WTC11 (cell line): Measurements from ENCODE around the gene RIN3. TPM values are rescaled to one million over a fixed set of nuclear protein-coding genes. Genes with fewer than 3 reads are reported as not detected.
A peak's percentile ranks its signal among the peaks of the same experiment; 100 is the strongest.

Source experiments
- ATAC-seq: fragments of 200-7000 bp; cut with Tn5 transposase; 2 replicates; pipeline ENCODE4 v1.10.0; 2021; ENCODE audit warnings: mild to moderate bottlenecking, moderate library complexity
- CTCF ChIA-PET: fragments of 300-600 bp; sonication (Branson Sonifier 250); formaldehyde crosslinking; loops from one replicate; lab custom pipeline; 2021; ENCODE audit warnings: antibody characterized with exemption; lab: Charles Lee
- POLR2A ChIA-PET: fragments of 350-600 bp; sonication (Branson Sonifier 250); formaldehyde crosslinking; loops from one replicate; lab custom pipeline; 2021; ENCODE audit warnings: antibody characterized with exemption; lab: Charles Lee
- DNase-seq: peaks from one replicate; pipeline ENCODE4 v3.0.0; 2021; ENCODE audit warnings: low spot score
- H3K27ac Mint-ChIP-seq: 2 replicates; pipeline ENCODE4 v1.8.0; 2021; ENCODE audit warnings: mixed read lengths
- H3K27me3 Mint-ChIP-seq: 2 replicates; pipeline ENCODE4 v1.8.0; 2021; ENCODE audit warnings: low read depth, mild to moderate bottlenecking, moderate library complexity, mixed read lengths
- H3K36me3 Mint-ChIP-seq: 2 replicates; pipeline ENCODE4 v1.8.0; 2021; ENCODE audit warnings: mixed read lengths
- H3K4me1 Mint-ChIP-seq: 2 replicates; pipeline ENCODE4 v1.8.0; 2022; ENCODE audit warnings: mixed read lengths
- H3K4me3 Mint-ChIP-seq: 2 replicates; pipeline ENCODE4 v1.8.0; 2021; ENCODE audit warnings: mild to moderate bottlenecking, moderate library complexity, mixed read lengths
- H3K9me3 Mint-ChIP-seq: 2 replicates; pipeline ENCODE4 v1.8.0; 2021; ENCODE audit warnings: mixed read lengths
- ELF4 ChIP-seq: sonication (generic); formaldehyde crosslinking; IDR thresholded peaks from 2 replicates; pipeline ENCODE4 v1.8.1; 2022; ENCODE audit warnings: low read depth, mild to moderate bottlenecking, moderate library complexity, missing genetic modification reagents
- NR3C1 ChIP-seq: sonication (generic); formaldehyde crosslinking; conservative IDR thresholded peaks from 2 replicates; pipeline ENCODE4 v1.8.1; 2023; ENCODE audit warnings: low read depth, mild to moderate bottlenecking, missing genetic modification reagents
- SMAD4 ChIP-seq: sonication (generic); formaldehyde crosslinking; IDR thresholded peaks from 2 replicates; pipeline ENCODE4 v1.8.0; 2022; ENCODE audit warnings: mild to moderate bottlenecking, missing genetic modification reagents
- TEAD1 ChIP-seq: sonication (generic); formaldehyde crosslinking; IDR thresholded peaks from 2 replicates; pipeline ENCODE4 v1.8.0; 2022; ENCODE audit warnings: mild to moderate bottlenecking, missing genetic modification reagents
- ZNF121 ChIP-seq: sonication (generic); formaldehyde crosslinking; IDR thresholded peaks from 2 replicates; pipeline ENCODE4 v1.8.0; 2023; ENCODE audit warnings: missing genetic modification reagents
- ZNF232 ChIP-seq: sonication (generic); formaldehyde crosslinking; IDR thresholded peaks from 2 replicates; pipeline ENCODE4 v1.8.0; 2022; ENCODE audit warnings: mild to moderate bottlenecking, missing genetic modification reagents
- ZNF416 ChIP-seq: fragments of 250-450 bp; sonication (Bioruptor Pico); IDR thresholded peaks from 2 replicates; pipeline ENCODE4 v1.9.0; 2021; ENCODE audit warnings: mild to moderate bottlenecking, inconsistent platforms
- total RNA-seq: library from RNA; stranded (reverse); gene quantifications from 3 replicates; pipeline ENCODE4 v1.2.3, GENCODE V29; 2021
- TF ChIP-seq, protein P1 (sequence below): fragments of 250-450 bp; sonication (Bioruptor Pico); IDR thresholded peaks from 2 replicates; pipeline ENCODE4 v1.9.0; 2021; ENCODE audit warnings: moderate library complexity, mild to moderate bottlenecking, inconsistent platforms, borderline replicate concordance
- TF ChIP-seq, protein P2 (sequence below): sonication (generic); formaldehyde crosslinking; IDR thresholded peaks from 2 replicates; pipeline ENCODE4 v1.8.1; 2023; ENCODE audit warnings: mild to moderate bottlenecking, moderate library complexity, missing genetic modification reagents
- TF ChIP-seq, protein P3 (sequence below): sonication (generic); formaldehyde crosslinking; IDR thresholded peaks from 2 replicates; pipeline ENCODE4 v1.8.0; 2022; ENCODE audit warnings: missing genetic modification reagents
- TF ChIP-seq, protein P4 (sequence below): fragments of 250-450 bp; sonication (Bioruptor Pico); IDR thresholded peaks from 2 replicates; pipeline ENCODE4 v2.1.2; 2022; ENCODE audit warnings: mild to moderate bottlenecking, moderate library complexity
- TF ChIP-seq, protein P5 (sequence below): sonication (generic); formaldehyde crosslinking; conservative IDR thresholded peaks from 2 replicates; pipeline ENCODE4 v1.8.1; 2022; ENCODE audit warnings: mild to moderate bottlenecking, missing genetic modification reagents
- TF ChIP-seq, protein P6 (sequence below): sonication (generic); formaldehyde crosslinking; IDR thresholded peaks from 2 replicates; pipeline ENCODE4 v1.8.0; 2023; ENCODE audit warnings: missing genetic modification reagents, mild to moderate bottlenecking, borderline replicate concordance

RIN3 gene
- total RNA-seq, 1 experiment from 2014 or later = 3.3 TPM

DNA sequence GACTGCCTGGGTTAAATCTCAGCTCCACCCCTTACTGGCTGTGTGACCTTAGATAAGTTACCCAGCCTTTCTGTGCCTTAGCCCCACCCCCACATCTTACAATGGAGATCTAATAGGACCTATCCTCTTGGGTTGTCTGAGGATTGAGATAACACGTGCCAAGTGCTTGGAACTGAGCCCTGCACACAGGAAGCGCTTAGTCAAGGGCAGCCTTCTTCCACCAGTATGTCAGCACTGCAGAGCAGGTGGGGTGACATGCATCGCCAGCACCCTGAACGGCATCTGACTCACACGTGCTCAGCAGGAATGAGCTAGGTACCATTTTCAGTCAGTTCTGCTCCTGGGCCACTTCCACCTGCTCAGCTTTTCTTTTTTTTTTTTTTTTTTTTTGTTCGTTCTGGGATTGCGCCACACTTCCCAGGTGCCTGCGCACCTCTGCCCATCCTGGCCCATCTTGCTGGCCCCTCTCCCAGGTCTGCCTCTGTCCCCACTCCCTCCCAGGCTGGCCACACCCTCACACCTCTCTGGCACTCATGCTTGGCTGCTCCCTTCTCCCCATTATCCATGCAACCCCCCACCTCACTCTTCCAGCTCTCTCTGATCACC, 215.3 kb downstream of the RIN3 start:
- ChIA-PET CTCF (interaction anchor here (0.7 kb wide), 1 partner anchor 27 kb away, joined by 9 read pairs; no protein-coding TSS in a partner anchor), POLR2A (no interaction called here)
- H3K27me3 Mint-ChIP-seq = no peaks in the 10 kb centered on the region
- DNase-seq = no peak
- TF ChIP-seq TEAD1 (CRISPR knock-in tag) = no peak
- TF ChIP-seq, protein P1, sequence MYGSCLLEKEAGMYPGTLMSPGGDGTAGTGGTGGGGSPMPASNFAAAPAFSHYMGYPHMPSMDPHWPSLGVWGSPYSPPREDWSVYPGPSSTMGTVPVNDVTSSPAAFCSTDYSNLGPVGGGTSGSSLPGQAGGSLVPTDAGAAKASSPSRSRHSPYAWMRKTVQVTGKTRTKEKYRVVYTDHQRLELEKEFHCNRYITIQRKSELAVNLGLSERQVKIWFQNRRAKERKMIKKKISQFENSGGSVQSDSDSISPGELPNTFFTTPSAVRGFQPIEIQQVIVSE (CRISPR knock-in tag) = no peak
- TF ChIP-seq ELF4 (CRISPR knock-in tag) = no peak
- no peak for TF ChIP-seq NR3C1 (CRISPR knock-in tag)
- TF ChIP-seq ZNF232 (CRISPR knock-in tag) = no peak
- TF ChIP-seq ZNF416 = no peak
- TF ChIP-seq, protein P2, sequence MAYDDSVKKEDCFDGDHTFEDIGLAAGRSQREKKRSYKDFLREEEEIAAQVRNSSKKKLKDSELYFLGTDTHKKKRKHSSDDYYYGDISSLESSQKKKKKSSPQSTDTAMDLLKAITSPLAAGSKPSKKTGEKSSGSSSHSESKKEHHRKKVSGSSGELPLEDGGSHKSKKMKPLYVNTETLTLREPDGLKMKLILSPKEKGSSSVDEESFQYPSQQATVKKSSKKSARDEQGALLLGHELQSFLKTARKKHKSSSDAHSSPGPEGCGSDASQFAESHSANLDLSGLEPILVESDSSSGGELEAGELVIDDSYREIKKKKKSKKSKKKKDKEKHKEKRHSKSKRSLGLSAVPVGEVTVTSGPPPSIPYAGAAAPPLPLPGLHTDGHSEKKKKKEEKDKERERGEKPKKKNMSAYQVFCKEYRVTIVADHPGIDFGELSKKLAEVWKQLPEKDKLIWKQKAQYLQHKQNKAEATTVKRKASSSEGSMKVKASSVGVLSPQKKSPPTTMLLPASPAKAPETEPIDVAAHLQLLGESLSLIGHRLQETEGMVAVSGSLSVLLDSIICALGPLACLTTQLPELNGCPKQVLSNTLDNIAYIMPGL (CRISPR knock-in tag) = no peak
- TF ChIP-seq, protein P3, sequence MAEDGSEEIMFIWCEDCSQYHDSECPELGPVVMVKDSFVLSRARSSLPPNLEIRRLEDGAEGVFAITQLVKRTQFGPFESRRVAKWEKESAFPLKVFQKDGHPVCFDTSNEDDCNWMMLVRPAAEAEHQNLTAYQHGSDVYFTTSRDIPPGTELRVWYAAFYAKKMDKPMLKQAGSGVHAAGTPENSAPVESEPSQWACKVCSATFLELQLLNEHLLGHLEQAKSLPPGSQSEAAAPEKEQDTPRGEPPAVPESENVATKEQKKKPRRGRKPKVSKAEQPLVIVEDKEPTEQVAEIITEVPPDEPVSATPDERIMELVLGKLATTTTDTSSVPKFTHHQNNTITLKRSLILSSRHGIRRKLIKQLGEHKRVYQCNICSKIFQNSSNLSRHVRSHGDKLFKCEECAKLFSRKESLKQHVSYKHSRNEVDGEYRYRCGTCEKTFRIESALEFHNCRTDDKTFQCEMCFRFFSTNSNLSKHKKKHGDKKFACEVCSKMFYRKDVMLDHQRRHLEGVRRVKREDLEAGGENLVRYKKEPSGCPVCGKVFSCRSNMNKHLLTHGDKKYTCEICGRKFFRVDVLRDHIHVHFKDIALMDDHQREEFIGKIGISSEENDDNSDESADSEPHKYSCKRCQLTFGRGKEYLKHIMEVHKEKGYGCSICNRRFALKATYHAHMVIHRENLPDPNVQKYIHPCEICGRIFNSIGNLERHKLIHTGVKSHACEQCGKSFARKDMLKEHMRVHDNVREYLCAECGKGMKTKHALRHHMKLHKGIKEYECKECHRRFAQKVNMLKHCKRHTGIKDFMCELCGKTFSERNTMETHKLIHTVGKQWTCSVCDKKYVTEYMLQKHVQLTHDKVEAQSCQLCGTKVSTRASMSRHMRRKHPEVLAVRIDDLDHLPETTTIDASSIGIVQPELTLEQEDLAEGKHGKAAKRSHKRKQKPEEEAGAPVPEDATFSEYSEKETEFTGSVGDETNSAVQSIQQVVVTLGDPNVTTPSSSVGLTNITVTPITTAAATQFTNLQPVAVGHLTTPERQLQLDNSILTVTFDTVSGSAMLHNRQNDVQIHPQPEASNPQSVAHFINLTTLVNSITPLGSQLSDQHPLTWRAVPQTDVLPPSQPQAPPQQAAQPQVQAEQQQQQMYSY (CRISPR knock-in tag) = no peak
- TF ChIP-seq SMAD4 (CRISPR knock-in tag) = no peak
- TF ChIP-seq ZNF121 (CRISPR knock-in tag) = no peak
- TF ChIP-seq, all 79 proteins: peak for 0
- Mint-ChIP-seq H3K27ac (no peak overlapping the region), H3K4me3 (no peak overlapping the region), H3K9me3 (peaks cover 4% of the 10 kb centered on the region), H3K4me1 (no peaks in the 10 kb centered on the region), H3K36me3 (peaks cover 35% of the 10 kb centered on the region)
- ATAC-seq = peak; percentile 24; the same call in 1 of the 2 replicates

DNA sequence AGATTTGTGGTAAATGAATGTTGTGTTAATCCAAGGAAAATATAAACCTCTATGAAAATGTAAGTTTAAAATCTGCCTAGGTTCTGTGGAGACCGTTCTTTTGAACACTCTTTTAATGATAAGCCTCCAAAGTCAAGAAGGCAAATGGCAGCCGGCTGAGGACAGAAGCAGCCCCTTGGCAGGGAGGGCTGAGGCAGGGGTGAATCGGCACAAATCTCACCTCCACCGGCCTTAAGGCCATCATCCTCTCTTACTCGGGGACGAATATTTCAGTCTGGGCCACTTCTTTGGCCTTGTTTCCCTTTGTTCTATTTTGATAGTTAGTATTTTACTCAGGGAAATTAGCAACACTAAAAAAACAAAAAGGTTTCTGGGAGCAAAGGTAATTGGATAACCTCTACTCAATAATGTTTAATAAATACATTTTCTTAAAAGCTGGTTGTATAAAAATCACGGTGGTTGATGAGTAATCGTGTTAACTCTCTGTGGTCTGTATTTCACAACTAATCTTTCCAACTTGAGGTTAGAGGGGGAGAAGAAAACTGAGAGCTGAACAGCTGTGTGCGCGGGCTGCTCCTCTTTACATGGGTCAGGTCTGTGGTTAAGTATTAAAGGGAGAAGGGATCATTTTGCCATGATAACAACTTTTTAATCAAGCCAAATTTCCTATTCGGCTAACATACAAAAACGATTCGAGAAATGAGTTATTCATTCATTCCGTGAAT, 216.2 kb downstream of the RIN3 start:
- Mint-ChIP-seq H3K27ac (no peak overlapping the region), H3K9me3 (peaks cover 4% of the 10 kb centered on the region), H3K36me3 (peaks cover 29% of the 10 kb centered on the region), H3K27me3 (no peaks in the 10 kb centered on the region), H3K4me1 (no peaks in the 10 kb centered on the region), H3K4me3 (no peak overlapping the region)
- CTCF ChIA-PET = no interaction called here
- no peak for ATAC-seq
- TF ChIP-seq, protein P4, sequence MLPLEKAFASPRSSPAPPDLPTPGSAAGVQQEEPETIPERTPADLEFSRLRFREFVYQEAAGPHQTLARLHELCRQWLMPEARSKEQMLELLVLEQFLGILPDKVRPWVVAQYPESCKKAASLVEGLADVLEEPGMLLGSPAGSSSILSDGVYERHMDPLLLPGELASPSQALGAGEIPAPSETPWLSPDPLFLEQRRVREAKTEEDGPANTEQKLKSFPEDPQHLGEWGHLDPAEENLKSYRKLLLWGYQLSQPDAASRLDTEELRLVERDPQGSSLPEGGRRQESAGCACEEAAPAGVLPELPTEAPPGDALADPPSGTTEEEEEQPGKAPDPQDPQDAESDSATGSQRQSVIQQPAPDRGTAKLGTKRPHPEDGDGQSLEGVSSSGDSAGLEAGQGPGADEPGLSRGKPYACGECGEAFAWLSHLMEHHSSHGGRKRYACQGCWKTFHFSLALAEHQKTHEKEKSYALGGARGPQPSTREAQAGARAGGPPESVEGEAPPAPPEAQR (CRISPR knock-in tag) = no peak
- TF ChIP-seq NR3C1 (CRISPR knock-in tag) = no peak
- TF ChIP-seq, protein P5, sequence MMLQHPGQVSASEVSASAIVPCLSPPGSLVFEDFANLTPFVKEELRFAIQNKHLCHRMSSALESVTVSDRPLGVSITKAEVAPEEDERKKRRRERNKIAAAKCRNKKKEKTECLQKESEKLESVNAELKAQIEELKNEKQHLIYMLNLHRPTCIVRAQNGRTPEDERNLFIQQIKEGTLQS (CRISPR knock-in tag) = no peak
- TF ChIP-seq, protein P6, sequence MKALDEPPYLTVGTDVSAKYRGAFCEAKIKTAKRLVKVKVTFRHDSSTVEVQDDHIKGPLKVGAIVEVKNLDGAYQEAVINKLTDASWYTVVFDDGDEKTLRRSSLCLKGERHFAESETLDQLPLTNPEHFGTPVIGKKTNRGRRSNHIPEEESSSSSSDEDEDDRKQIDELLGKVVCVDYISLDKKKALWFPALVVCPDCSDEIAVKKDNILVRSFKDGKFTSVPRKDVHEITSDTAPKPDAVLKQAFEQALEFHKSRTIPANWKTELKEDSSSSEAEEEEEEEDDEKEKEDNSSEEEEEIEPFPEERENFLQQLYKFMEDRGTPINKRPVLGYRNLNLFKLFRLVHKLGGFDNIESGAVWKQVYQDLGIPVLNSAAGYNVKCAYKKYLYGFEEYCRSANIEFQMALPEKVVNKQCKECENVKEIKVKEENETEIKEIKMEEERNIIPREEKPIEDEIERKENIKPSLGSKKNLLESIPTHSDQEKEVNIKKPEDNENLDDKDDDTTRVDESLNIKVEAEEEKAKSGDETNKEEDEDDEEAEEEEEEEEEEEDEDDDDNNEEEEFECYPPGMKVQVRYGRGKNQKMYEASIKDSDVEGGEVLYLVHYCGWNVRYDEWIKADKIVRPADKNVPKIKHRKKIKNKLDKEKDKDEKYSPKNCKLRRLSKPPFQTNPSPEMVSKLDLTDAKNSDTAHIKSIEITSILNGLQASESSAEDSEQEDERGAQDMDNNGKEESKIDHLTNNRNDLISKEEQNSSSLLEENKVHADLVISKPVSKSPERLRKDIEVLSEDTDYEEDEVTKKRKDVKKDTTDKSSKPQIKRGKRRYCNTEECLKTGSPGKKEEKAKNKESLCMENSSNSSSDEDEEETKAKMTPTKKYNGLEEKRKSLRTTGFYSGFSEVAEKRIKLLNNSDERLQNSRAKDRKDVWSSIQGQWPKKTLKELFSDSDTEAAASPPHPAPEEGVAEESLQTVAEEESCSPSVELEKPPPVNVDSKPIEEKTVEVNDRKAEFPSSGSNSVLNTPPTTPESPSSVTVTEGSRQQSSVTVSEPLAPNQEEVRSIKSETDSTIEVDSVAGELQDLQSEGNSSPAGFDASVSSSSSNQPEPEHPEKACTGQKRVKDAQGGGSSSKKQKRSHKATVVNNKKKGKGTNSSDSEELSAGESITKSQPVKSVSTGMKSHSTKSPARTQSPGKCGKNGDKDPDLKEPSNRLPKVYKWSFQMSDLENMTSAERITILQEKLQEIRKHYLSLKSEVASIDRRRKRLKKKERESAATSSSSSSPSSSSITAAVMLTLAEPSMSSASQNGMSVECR = no peak
- POLR2A ChIA-PET = no interaction called here
- DNase-seq = no peak
